GM10248 (cell line): ENCODE results near the gene ZBTB25.
A peak's percentile ranks its signal among the peaks of the same experiment; 100 is the strongest.

Source experiments
- CTCF ChIA-PET: fragments of 300-600 bp; sonication (Branson Sonifier 250); formaldehyde crosslinking; extraction: SDS; loops from one replicate; lab custom pipeline; 2021; ENCODE audit warnings: antibody characterized with exemption; lab: Yijun Ruan, JAX
- POLR2A ChIA-PET: fragments of 350-650 bp; sonication (Branson Sonifier 250); formaldehyde crosslinking; extraction: SDS; loops from one replicate; lab custom pipeline; 2020; ENCODE audit warnings: antibody characterized with exemption; lab: Yijun Ruan, JAX
- DNase-seq: peaks from one replicate; pipeline ENCODE4 v3.0.0; 2012; ENCODE audit errors: extremely low spot score
- CTCF ChIP-seq: IDR thresholded peaks from 2 replicates; pipeline ENCODE4 v1.5.1; 2012; ENCODE audit warnings: mild to moderate bottlenecking, low read depth; ENCODE audit errors: extremely low read depth, missing control alignments, control extremely low read depth

ZBTB25 gene

GRCh38 chr14:64450255-64450654, 53.4 kb downstream of the ZBTB25 start:
- ChIA-PET POLR2A (no interaction called here), CTCF (interaction anchor here (1.0 to 4.6 kb wide), 5 partner anchors 13 to 29 kb away, joined by 3 to 25 read pairs (median 6); no protein-coding TSS in a partner anchor)
- no peak for DNase-seq
- TF ChIP-seq CTCF = no peak

- TF ChIP-seq CTCF = no peak
- CTCF ChIA-PET = interaction anchor here (0.7 to 4.6 kb wide), 7 partner anchors 10 to 104 kb away, joined by 3 to 25 read pairs (median 5); no protein-coding TSS in a partner anchor
- no peak for DNase-seq
- POLR2A ChIA-PET = interaction anchor here (0.5 to 1.4 kb wide), 2 partner anchors 14 to 96 kb away, joined by 4 to 5 read pairs; no protein-coding TSS in a partner anchor
These were observed 55.6 kb downstream of the ZBTB25 start for GRCh38 chr14:64447876-64448670.

GRCh38 chr14:64444984-64445845, 58.4 kb downstream of the ZBTB25 start:
- ChIA-PET POLR2A (no interaction called here), CTCF (interaction anchor here (0.6 to 8.8 kb wide), 10 partner anchors 9 to 102 kb away, joined by 3 to 76 read pairs (median 3); no protein-coding TSS in a partner anchor)
- peak; percentile 83 for DNase-seq
- no peak for TF ChIP-seq CTCF

DNA sequence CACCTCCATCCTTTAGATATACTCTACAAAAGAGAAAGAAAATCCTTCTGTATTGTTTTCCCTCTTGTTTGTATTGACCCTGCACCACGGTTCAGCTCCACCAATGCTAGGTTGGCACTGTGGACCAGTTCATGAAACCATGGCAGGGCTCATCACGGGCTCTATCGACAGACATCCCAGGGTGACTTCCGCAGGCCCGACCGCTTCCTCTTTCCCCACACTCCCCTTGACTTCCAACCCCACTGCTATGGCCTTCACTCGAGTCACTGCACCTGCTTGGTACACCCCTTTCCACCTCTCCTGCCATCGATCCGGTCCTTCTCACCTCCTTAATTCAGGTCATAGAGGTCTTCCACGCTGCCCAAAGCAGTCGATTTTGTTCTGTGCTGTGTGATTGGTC, 59.5 kb downstream of the ZBTB25 start:
- ChIA-PET POLR2A (no interaction called here), CTCF (interaction anchor here (1.1 to 8.8 kb wide), 5 partner anchors 8 to 62 kb away, joined by 3 to 76 read pairs (median 5); no protein-coding TSS in a partner anchor)
- DNase-seq = no peak
- TF ChIP-seq CTCF = no peak

GRCh38 chr14:64442300-64442988, 61.2 kb downstream of the ZBTB25 start:
- no peak for DNase-seq
- TF ChIP-seq CTCF = no peak
- POLR2A ChIA-PET = no interaction called here
- CTCF ChIA-PET = interaction anchor here (1.0 to 8.8 kb wide), 3 partner anchors 10 to 20 kb away, joined by 3 to 76 read pairs (median 4); no protein-coding TSS in a partner anchor
